ENCODE measurements around the gene GABRB3. TPM values are rescaled to one million over a fixed set of nuclear protein-coding genes. Genes with fewer than 3 reads are reported as not detected.

The GABRB3 gene
- total and polyA plus RNA-seq, 4 donors, result 0.09 to 1.2 (median 0.50) TPM

GRCh38 chr15:26624128-26624527 is 148.7 kb downstream of the GABRB3 start:
- no peaks in the 10 kb centered on the region for H3K4me1 ChIP-seq (ENCODE audit: control insufficient read depth in 4 of 4, insufficient read depth in 4 of 4, low read length in 3 of 4)
- no peaks in the 10 kb centered on the region for H3K36me3 ChIP-seq (ENCODE audit: control insufficient read depth in 4 of 4, insufficient read depth in 3 of 4, low read depth in 1 of 4, low read length in 3 of 4)
- peaks cover 0 to 4% (median 0%) of the 10 kb centered on the region in 4 donors for H3K9me3 ChIP-seq (ENCODE audit: control insufficient read depth in 4 of 4, low read length in 3 of 4)
- no peak overlapping the region for H3K4me3 ChIP-seq (ENCODE audit: low read depth in 1 of 3, low read length in 3 of 3)
- WGBS, result 89% methylated on average over 17 of the region's 17 CpGs
- TF ChIP-seq YY1 (IDR thresholded peaks at IDR 0.05) (no peak), MAX (IDR thresholded peaks at IDR 0.05) (no peak), HNF4A (conservative IDR thresholded peaks at IDR 0.05) (no peak), REST (IDR thresholded peaks at IDR 0.05) (no peak), RXRA (IDR thresholded peaks at IDR 0.05) (no peak), SP1 (IDR thresholded peaks at IDR 0.05) (no peak), JUND (IDR thresholded peaks at IDR 0.05) (no peak), ATF3 (IDR thresholded peaks at IDR 0.05) (no peak), RAD21 (IDR thresholded peaks at IDR 0.05) (no peak), EGR1 (IDR thresholded peaks at IDR 0.05; ENCODE audit: low read depth in 2 of 2) (no peak), GABPA (IDR thresholded peaks at IDR 0.05 in 1 of 2, conservative IDR thresholded peaks at IDR 0.05 in 1 of 2) (no peak)
- H3K9ac ChIP-seq (ENCODE audit: low read depth in 1 of 2, low read length in 2 of 2), result no peak overlapping the region
- no peak overlapping the region for H3K27ac ChIP-seq (ENCODE audit: low read depth in 1 of 2, low read length in 2 of 2)
- no peaks in the 10 kb centered on the region for H3K27me3 ChIP-seq (ENCODE audit: control insufficient read depth in 4 of 4, insufficient read depth in 4 of 4, low read length in 3 of 4)
- no peak for DNase-seq (ENCODE audit: low spot score)

- no peak overlapping the region for H3K4me3 ChIP-seq (ENCODE audit: low read depth in 1 of 3, low read length in 3 of 3)
- TF ChIP-seq ZBTB33 (IDR thresholded peaks at IDR 0.05) (no peak), NR2F2 (IDR thresholded peaks at IDR 0.05) (no peak), EGR1 (IDR thresholded peaks at IDR 0.05; ENCODE audit: low read depth in 2 of 2) (no peak), RAD21 (IDR thresholded peaks at IDR 0.05) (no peak), CTCF (IDR thresholded peaks at IDR 0.05; ENCODE audit: low read depth, low read length, missing input control) (no peak), MAX (IDR thresholded peaks at IDR 0.05) (no peak), GABPA (IDR thresholded peaks at IDR 0.05 in 1 of 2, conservative IDR thresholded peaks at IDR 0.05 in 1 of 2) (no peak), ATF3 (IDR thresholded peaks at IDR 0.05) (no peak), SP1 (IDR thresholded peaks at IDR 0.05) (no peak), FOXA1 (IDR thresholded peaks at IDR 0.05) (no peak), TAF1 (conservative IDR thresholded peaks at IDR 0.05) (no peak), RXRA (IDR thresholded peaks at IDR 0.05) (no peak), YY1 (IDR thresholded peaks at IDR 0.05) (no peak), FOXA2 (IDR thresholded peaks at IDR 0.05) (no peak), HNF4G (IDR thresholded peaks at IDR 0.05) (no peak)
- no peaks in the 10 kb centered on the region for H3K27me3 ChIP-seq (ENCODE audit: control insufficient read depth in 4 of 4, insufficient read depth in 4 of 4, low read length in 3 of 4)
- no peaks in the 10 kb centered on the region for H3K36me3 ChIP-seq (ENCODE audit: control insufficient read depth in 4 of 4, insufficient read depth in 3 of 4, low read depth in 1 of 4, low read length in 3 of 4)
- no peak overlapping the region for H3K27ac ChIP-seq (ENCODE audit: low read depth in 1 of 2, low read length in 2 of 2)
- no peaks in the 10 kb centered on the region for H3K9me3 ChIP-seq (ENCODE audit: control insufficient read depth in 4 of 4, low read length in 3 of 4)
- DNase-seq (ENCODE audit: low spot score), result no peak
- 82% methylated on average over 9 of the region's 9 CpGs for WGBS
- no peaks in the 10 kb centered on the region for H3K4me1 ChIP-seq (ENCODE audit: control insufficient read depth in 4 of 4, insufficient read depth in 4 of 4, low read length in 3 of 4)
- H3K9ac ChIP-seq (ENCODE audit: low read depth in 1 of 2, low read length in 2 of 2), result no peak overlapping the region
These were observed 149.8 kb downstream of the GABRB3 start for GRCh38 chr15:26623071-26623470.
